Adrenal gland (tissue), 12 donors: ENCODE measurements around the gene SNX9. TPM values are rescaled to one million over a fixed set of nuclear protein-coding genes. Genes with fewer than 3 reads are reported as not detected.
A peak's percentile ranks its signal among the peaks of the same experiment; 100 is the strongest.

Experiments used
- DNase-seq, 7 donors: peaks; one replicate each; pipeline ENCODE4 v3.0.0-alpha.2; 2019 to 2020
- H3K27ac ChIP-seq, 5 donors: fragments of 200-600 bp; sonication (generic) in 4 of 5; 1 replicate in 3 of 5; 2 replicates in 2 of 5; pipeline versions ENCODE4 v1.5.1 to v1.8.0; 2016 to 2020; ENCODE audit warnings: mild to moderate bottlenecking in 1 of 5
- H3K27me3 ChIP-seq: fragments of 200-600 bp; 2 replicates; pipeline ENCODE4 v1.8.0; 2021
- H3K36me3 ChIP-seq, 2 donors: fragments of 200-600 bp; replicated peaks in 1 of 2; 1 replicate in 1 of 2; 2 replicates in 1 of 2; pipeline versions ENCODE4 v1.5.1 to v1.8.0; 2018 to 2022
- H3K4me1 ChIP-seq, 2 donors: fragments of 200-600 bp; replicated peaks in 1 of 2; 1 replicate in 1 of 2; 2 replicates in 1 of 2; pipeline versions ENCODE4 v1.5.1 to v1.8.0; 2018 to 2021
- H3K4me3 ChIP-seq, 4 donors: fragments of 200-600 bp; sonication (generic) in 3 of 4; one replicate each; pipeline ENCODE4 v1.5.1; 2016 to 2018
- H3K9me3 ChIP-seq, 3 donors: fragments of 200-600 bp; sonication (generic) in 1 of 3; replicated peaks in 1 of 3; 1 replicate in 2 of 3; 2 replicates in 1 of 3; pipeline versions ENCODE4 v1.5.1 to v1.8.0; 2016 to 2021
- CTCF ChIP-seq, 6 experiments: fragments of 450-650 bp in 4 of 6; fragments of 200-600 bp in 2 of 6; sonication (generic) in 1 of 6; IDR thresholded peaks; 1 replicate in 5 of 6; 2 replicates in 1 of 6; pipeline versions ENCODE4 v1.5.1 to v1.8.0; 2016 to 2021; ENCODE audit warnings: antibody characterized with exemption in 6 of 6, mild to moderate bottlenecking in 2 of 6, moderate library complexity in 1 of 6
- POLR2A ChIP-seq, 2 donors: fragments of 450-650 bp; IDR thresholded peaks; one replicate each; pipeline ENCODE4 v1.6.1; 2017; ENCODE audit warnings: antibody characterized with exemption in 2 of 2, mild to moderate bottlenecking in 2 of 2, moderate library complexity in 1 of 2
- WGBS, 4 donors: extraction: QIAGEN DNeasy Blood & Tissue Kit in 2 of 4; methylation state at CpG; one replicate each; pipeline versions ENCODE4 v1.1.5 to v1.1.7; 2013 to 2017; 5-methylcytosine and 5-hydroxymethylcytosine counted together
- intact Hi-C, 2 donors: fragments of 100-400 bp; cut with DNase I; formaldehyde crosslinking; loops; one replicate each; pipeline versions ENCODE4 v1.14.1 to v1.15.0; 2022 to 2023
- polyA plus RNA-seq, 3 donors: library from polyadenylated mRNA; stranded (reverse); fragments of 200-250 nt in 2 of 3; fragments of 350-450 nt in 1 of 3; fragmentation: Illumina TruSeq in 1 of 3; extraction: RNeasy Lipid Tissue Mini Kit (QIAGEN cat#74804) in 1 of 3; gene quantifications; one replicate each; pipeline ENCODE4 v1.2.3, GENCODE V29; 2013 to 2014
- total RNA-seq, 9 donors: library from RNA; depleted of rRNA in 4 of 9; stranded (reverse); fragments of >200 nt in 4 of 9; fragments of 120-200 nt in 1 of 9; fragmentation: NEBNext Ultra II Directional in 1 of 9; extraction: Animal tissue kit (Norgen Biotek cat#: 25700) in 1 of 9; gene quantifications; one replicate each; pipeline versions ENCODE4 v1.1.0 to v1.2.4, GENCODE V29; 2013 to 2023
- donor health status: healthy with polysubstance abuse.
- donor health status: Bipolar disorder and iron deficiency.
- donor health status: DM: yes; HTN: yes; CAD: no.
- donor health status: DM: no; HTN: no; CAD: no.
- donor health status: DM: no; HTN: no; CAD: no.
- donor health status: DM: yes; HTN: yes; CAD: no.

The SNX9 gene
- total and polyA plus RNA-seq, 12 donors: 27.7 to 59.6 (median 50.4) TPM

GRCh38 chr6:157951828-157952227 lies 128.8 kb downstream of the SNX9 start:
- TF ChIP-seq POLR2A (IDR thresholded peaks at IDR 0.05): no peak
- no peak for TF ChIP-seq CTCF (IDR thresholded peaks at IDR 0.05)
- no peak for DNase-seq
- 80 to 88% (median 83%) methylated on average over 8 to 9 of the region's 9 CpGs for WGBS, 4 donors
- Histone ChIP-seq H3K9me3 (no peaks in the 10 kb centered on the region), H3K36me3 (no peaks in the 10 kb centered on the region), H3K4me3 (no peak overlapping the region), H3K4me1 (no peaks in the 10 kb centered on the region), H3K27ac (no peak overlapping the region), H3K27me3 (no peaks in the 10 kb centered on the region)
- intact Hi-C loops: no loop called here

DNA sequence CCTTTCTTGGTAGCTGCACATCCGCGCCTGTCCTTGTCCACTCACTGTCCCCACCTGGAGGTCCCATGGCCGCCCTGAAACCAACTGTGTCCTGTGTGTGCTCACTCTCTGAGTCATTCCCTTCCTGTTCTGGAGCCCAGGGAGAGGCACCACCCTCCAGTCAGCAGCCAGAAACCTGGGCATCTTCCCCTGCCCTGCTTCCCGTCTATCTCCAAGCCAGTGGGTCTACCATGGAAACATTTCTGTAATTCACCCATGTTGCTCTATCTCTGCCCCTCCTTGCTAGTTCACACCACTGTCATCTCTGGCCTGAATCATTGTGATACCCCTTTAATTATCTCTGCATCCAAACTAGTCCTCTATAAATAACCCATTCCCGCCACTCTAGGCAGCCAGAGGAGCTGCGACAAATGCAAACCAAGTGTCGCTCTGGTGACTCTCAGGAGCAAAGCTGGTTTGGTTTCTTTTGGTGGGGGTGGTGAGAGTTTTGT lies 129.9 kb downstream of the SNX9 start:
- H3K4me1 ChIP-seq: no peaks in the 10 kb centered on the region
- H3K36me3 ChIP-seq: no peaks in the 10 kb centered on the region
- DNase-seq: no peak
- TF ChIP-seq CTCF (IDR thresholded peaks at IDR 0.05) (no peak), POLR2A (IDR thresholded peaks at IDR 0.05) (no peak)
- intact Hi-C loops: no loop called here
- 72 to 77% (median 73%) methylated on average over 7 of the region's 7 CpGs for WGBS, 4 donors
- H3K4me3 ChIP-seq: no peak overlapping the region
- H3K9me3 ChIP-seq: peaks cover 0 to 3% (median 0%) of the 10 kb centered on the region in 3 donors
- no peak overlapping the region for H3K27ac ChIP-seq
- no peaks in the 10 kb centered on the region for H3K27me3 ChIP-seq

GRCh38 chr6:157953580-157954091 lies 130.6 kb downstream of the SNX9 start:
- H3K4me3 ChIP-seq: no peak overlapping the region
- no peak for DNase-seq
- no peak for TF ChIP-seq CTCF (IDR thresholded peaks at IDR 0.05)
- TF ChIP-seq POLR2A (IDR thresholded peaks at IDR 0.05): no peak
- intact Hi-C loops: no loop called here
- no peaks in the 10 kb centered on the region for H3K4me1 ChIP-seq
- 70 to 77% (median 72%) methylated on average over 7 of the region's 7 CpGs for WGBS, 4 donors
- H3K27ac ChIP-seq: no peak overlapping the region
- no peaks in the 10 kb centered on the region for H3K27me3 ChIP-seq
- H3K36me3 ChIP-seq: no peaks in the 10 kb centered on the region
- H3K9me3 ChIP-seq: peaks cover 0 to 9% (median under 1%) of the 10 kb centered on the region in 3 donors

DNA sequence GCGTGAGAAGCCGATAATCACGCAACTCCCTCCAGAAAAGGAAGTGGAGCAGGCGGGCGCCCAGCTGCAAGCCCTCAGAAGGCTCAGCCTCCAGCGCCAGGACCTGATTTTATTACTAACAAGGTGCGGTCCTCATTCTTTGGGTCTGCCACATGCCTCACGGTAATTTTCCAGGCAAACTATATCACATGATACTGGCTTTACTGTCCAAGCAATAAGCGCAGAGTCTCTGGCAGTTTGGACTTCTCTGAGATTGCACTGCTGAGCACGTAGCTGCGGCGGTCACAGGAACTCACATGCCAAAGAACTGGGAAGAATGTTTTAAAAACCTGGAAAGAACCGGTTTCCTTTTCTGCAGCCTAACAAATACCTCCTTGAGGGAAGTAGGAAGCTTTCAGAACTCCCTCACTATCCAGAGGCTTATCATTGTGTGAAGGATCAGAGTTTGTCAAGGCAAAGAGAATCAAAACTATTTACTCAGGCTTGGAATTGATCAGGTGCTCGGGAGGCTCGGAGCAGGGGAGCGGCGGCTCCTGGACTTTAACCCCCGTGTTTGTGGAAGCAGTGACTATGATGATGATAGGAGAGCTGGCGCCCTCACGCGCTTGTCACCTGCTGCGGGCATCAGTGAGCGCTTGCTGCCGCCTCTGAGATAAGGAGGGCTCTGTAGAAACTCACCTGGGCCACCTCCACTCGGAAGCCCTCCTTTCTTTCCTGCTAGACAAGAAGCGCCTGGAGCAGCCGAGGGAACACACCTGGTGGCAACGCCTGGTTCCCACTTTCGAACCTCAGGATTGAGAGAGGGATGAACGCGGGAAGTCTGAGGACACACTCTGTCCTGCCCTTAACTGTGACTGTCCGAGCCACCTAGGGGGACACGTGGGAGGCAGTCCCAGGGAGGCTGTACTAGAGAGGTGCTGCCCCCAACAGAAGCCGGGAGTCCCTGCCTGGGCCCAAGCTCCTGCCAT lies 131.4 kb downstream of the SNX9 start:
- intact Hi-C loops: no loop called here
- Histone ChIP-seq H3K27me3 (no peaks in the 10 kb centered on the region), H3K36me3 (no peaks in the 10 kb centered on the region), H3K27ac (no peak overlapping the region), H3K4me1 (no peaks in the 10 kb centered on the region), H3K9me3 (peaks cover 0 to 16% (median 5%) of the 10 kb centered on the region in 3 donors), H3K4me3 (no peak overlapping the region)
- TF ChIP-seq CTCF (IDR thresholded peaks at IDR 0.05) (no peak), POLR2A (IDR thresholded peaks at IDR 0.05) (no peak)
- DNase-seq: peak in 2 of 7 donors; percentile 25 to 29
- WGBS, 4 donors: 52 to 62% (median 57%) methylated on average over 31 to 34 of the region's 34 CpGs
